Measurements from ENCODE around the gene ZNF775.

ZNF775 gene

GRCh38 chr7:150401424-150401790, 22.3 kb downstream of the ZNF775 start:
- DNase-seq (ENCODE audit: low read depth in 2 of 2), result no peak

- no peak for DNase-seq (ENCODE audit: low read depth in 2 of 2)
These were observed 22.9 kb downstream of the ZNF775 start for GRCh38 chr7:150401861-150402631.

- DNase-seq (ENCODE audit: low read depth in 2 of 2), result no peak
These were observed 23.7 kb downstream of the ZNF775 start for GRCh38 chr7:150402671-150403321.

- no peak for DNase-seq (ENCODE audit: low read depth in 2 of 2)
These were observed 24.4 kb downstream of the ZNF775 start for GRCh38 chr7:150403376-150404171.

- no peak for DNase-seq (ENCODE audit: low read depth in 2 of 2)
These were observed 25.2 kb downstream of the ZNF775 start for GRCh38 chr7:150404172-150404804.

GRCh38 chr7:150404805-150405583, 25.9 kb downstream of the ZNF775 start:
- peak; percentile 74 to 77 for DNase-seq (ENCODE audit: low read depth in 2 of 2)

- DNase-seq (ENCODE audit: low read depth in 2 of 2), result no peak
These were observed 26.6 kb downstream of the ZNF775 start for GRCh38 chr7:150405584-150406311.

GRCh38 chr7:150406312-150406566, 27.1 kb downstream of the ZNF775 start:
- DNase-seq (ENCODE audit: low read depth in 2 of 2), result no peak

GRCh38 chr7:150406567-150407421, 27.7 kb downstream of the ZNF775 start:
- no peak for DNase-seq (ENCODE audit: low read depth in 2 of 2)

GRCh38 chr7:150407588-150408392, 28.7 kb downstream of the ZNF775 start:
- DNase-seq (ENCODE audit: low read depth in 2 of 2), result no peak

- DNase-seq (ENCODE audit: low read depth in 2 of 2), result no peak
These were observed 29.5 kb downstream of the ZNF775 start for GRCh38 chr7:150408393-150409299.

- no peak for DNase-seq (ENCODE audit: low read depth in 2 of 2)
These were observed 30.3 kb downstream of the ZNF775 start for GRCh38 chr7:150409300-150410030.

- DNase-seq (ENCODE audit: low read depth in 2 of 2), result no peak
These were observed 31.0 kb downstream of the ZNF775 start for GRCh38 chr7:150410131-150410530.

GRCh38 chr7:150410680-150411346, 31.7 kb downstream of the ZNF775 start:
- DNase-seq (ENCODE audit: low read depth in 2 of 2), result no peak

GRCh38 chr7:150411606-150412005, 32.5 kb downstream of the ZNF775 start:
- no peak for DNase-seq (ENCODE audit: low read depth in 2 of 2)

GRCh38 chr7:150412016-150412415, 32.9 kb downstream of the ZNF775 start:
- no peak for DNase-seq (ENCODE audit: low read depth in 2 of 2)
